Stimulated activated CD4-positive, alpha-beta T cell treated with anti-CD3 and anti-CD28 coated beads, Interleukin-1b, Interleukin-23, amount 100 ng/mL, for 48 hours (primary cell): ENCODE data around the gene LRRC4B.

Experiments used
- DNase-seq: peaks from one replicate; pipeline ENCODE4 v3.0.0-alpha.2; 2020

LRRC4B gene

GRCh38 chr19:50501568-50502475, 66.4 kb downstream of the LRRC4B start:
- DNase-seq: no peak

DNA sequence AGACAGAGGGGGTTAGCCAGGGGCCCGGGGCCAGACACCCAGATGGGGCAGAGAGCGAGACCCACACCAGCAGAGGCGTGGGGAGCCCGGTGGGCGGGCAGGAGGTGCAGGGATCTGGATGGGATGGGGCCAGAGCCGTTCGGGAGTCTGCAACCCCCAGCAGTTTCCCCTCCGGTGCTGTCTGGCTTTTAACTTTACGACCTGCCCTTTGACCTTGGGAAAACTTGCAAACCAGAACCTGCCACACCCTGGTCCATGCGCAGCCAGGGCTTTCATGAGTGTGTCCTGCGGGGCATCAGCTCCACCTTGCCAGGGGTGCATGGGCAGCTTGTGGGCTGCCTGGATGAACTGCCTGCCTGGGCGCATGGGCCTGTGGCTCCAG, 67.1 kb downstream of the LRRC4B start:
- DNase-seq: no peak

DNA sequence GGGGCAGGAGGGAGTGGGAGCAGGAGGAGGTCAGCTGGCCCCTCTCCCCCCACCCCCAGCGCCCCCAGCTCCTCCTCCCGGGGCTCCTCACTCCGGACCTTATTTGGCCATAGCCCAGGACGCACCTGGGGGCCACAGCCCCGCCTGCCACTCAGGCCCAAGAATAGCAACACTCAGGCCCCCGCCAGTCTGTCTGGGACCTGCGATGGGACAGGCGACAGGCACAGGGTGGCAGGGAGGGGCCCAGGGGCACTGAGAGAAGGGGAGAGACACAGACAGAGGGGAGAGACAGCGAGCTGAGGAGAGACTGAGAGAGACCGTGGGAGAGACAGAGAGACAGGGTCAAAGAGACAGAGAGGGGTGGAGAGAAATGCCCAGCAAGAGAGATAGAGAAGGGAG, 67.5 kb downstream of the LRRC4B start:
- no peak for DNase-seq

DNA sequence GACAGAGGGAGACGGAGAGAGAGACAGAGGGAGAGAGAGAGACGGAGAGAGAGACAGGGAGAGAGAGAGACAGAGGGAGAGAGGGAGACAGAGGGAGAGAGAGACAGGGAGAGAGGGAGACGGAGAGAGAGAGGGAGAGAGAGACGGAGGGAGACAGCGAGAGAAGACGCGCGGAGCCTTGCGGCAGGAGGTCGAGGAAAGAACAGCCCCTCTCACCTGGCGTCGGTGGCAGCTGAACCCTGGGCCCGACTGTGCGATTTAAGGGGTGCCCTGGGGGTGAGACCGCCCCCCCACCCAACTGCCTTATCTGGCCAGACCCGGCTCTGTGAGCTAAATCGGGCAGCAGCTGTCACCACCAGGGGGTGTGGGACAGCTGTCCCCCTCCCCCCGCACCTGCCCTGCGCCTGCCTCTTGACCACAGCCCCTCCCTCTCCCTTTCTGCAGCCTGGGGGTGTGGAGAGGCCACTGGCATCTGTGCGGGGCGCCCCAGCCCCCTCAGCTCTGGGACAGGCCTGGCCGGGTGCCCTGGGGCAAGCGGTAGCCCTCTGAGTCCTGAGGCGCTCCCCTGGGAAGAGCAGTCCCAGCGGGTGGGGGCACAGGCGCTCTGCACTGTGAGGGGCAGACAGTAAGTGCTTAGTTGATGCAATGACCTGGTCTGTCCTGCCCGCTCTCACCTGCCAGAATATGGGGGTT, 68.0 kb downstream of the LRRC4B start:
- no peak for DNase-seq

GRCh38 chr19:50498219-50499056, 69.8 kb downstream of the LRRC4B start:
- no peak for DNase-seq

- DNase-seq: no peak
These were observed 71.2 kb downstream of the LRRC4B start for GRCh38 chr19:50497022-50497405.

- DNase-seq: no peak
These were observed 71.8 kb downstream of the LRRC4B start for GRCh38 chr19:50496189-50497021.

DNA sequence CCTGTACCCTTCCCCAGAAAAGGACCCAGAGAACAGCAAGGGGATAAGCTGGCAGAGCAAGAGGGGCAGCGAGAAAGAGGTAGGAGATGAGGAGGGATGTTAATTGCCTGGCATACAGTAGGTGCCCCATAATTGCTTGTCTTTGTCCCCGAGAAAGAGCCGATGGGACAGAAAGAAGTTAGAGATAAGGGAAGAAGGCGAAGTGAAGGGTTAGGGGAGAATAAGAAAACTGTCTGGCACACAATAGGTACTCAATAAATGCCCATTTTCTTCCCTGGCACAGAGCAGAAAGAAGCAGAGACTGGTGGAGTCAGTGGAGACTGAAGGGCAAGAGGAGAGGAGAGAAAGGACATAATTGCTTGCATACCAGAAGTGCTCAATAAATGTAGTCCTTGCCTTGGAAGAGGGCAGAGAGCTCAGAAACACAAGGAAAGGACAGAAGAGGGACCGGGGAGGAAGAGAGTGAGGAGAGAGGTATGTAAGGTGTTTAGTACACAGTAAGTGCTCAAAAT, 73.2 kb downstream of the LRRC4B start:
- DNase-seq: no peak

DNA sequence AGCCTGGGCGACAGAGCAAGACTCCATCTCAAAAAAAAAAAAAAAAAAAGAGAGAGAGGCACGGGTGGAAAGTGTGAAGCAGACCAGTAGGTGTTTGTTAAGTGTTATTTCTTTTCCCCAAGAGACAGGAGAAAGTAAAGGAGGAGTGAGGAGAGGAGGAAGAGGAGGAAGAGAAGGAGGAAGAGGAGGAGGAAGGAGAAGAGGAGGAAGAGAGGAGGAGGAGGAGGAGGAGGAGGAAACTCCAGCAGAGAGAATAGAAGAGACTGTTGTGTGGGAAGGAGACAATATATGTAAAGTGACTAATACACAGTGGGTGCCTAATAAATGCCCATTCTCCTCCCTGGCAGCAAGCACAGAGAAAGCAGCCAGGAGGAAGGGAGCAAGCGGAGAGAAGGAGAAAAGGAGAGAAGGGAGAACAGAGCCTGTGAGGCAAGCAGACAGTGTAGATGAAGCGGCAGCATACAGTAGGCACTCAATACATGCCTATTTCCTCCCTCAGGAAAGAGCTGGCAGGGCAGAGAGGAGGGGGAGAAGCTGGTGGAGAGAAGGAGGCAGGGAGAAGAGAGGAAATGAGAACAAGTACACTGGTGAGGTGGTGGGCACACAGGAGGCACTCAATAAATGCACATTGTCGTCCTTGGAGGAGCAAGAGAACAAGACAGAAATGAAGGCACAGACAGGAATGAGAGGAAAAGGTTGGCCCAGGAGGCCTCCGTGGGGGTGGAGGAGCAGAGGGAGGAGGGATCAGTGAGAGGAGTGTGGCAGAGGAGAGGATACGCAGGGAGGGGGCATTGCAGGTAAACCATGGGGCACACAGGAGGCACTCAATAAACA, 73.8 kb downstream of the LRRC4B start:
- DNase-seq: no peak

GRCh38 chr19:50493171-50493570, 75.1 kb downstream of the LRRC4B start:
- no peak for DNase-seq

- DNase-seq: peak; percentile 46
These were observed 75.8 kb downstream of the LRRC4B start for GRCh38 chr19:50492303-50493052.

DNA sequence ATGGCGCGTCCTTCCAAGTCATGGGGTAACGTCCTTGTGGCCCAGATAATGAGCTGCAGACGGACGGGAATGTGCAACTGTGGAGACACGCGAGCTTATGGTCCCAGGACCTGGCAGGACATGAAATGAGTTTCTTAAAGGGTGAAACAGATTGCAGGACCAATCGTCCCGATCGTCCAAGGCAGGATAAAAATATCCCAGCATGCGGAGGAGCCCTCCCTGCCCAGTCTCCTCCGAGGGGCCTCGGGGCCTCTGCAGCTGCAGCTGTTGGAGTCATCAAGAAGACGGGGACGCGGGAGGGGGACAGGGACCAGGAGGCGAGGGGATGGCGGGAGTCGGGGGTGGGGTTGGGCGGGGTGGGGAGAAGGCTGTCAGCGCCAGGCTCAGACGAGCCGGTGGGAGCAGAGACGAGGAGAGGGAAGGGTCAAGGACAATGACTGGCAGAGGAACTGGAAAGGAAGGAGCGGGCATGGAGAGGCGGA, 77.2 kb downstream of the LRRC4B start:
- no peak for DNase-seq

- no peak for DNase-seq
These were observed 77.8 kb downstream of the LRRC4B start for GRCh38 chr19:50490411-50490811.

DNA sequence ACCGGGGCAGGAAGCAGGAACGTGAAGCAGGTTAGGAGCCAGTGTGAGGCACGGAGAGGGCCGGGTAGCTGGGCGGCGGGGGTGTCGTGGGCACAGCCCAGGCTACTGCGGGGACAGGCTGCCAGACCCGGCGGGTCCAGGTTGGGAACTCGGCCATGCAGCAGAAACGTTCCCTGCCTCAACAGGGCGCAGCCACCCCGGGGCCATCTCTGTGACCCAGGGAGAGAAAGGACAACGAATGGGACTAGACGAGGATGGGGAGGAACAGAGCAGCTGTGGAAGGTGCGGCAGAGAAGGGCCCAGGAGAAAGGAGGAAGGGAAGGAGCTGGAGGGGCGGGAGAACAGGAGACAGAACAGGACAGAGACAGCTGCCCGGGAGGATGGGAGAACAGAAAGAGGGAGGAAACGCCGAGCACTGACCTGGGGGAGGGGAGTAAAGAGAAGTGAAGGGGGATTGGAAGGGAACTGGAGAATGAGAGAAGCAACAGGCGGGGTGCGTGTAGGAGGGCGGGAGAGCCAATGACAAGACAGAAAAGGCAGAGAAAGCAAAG, 78.7 kb downstream of the LRRC4B start:
- no peak for DNase-seq

- DNase-seq: no peak
These were observed 79.6 kb downstream of the LRRC4B start for GRCh38 chr19:50488389-50489194.

DNA sequence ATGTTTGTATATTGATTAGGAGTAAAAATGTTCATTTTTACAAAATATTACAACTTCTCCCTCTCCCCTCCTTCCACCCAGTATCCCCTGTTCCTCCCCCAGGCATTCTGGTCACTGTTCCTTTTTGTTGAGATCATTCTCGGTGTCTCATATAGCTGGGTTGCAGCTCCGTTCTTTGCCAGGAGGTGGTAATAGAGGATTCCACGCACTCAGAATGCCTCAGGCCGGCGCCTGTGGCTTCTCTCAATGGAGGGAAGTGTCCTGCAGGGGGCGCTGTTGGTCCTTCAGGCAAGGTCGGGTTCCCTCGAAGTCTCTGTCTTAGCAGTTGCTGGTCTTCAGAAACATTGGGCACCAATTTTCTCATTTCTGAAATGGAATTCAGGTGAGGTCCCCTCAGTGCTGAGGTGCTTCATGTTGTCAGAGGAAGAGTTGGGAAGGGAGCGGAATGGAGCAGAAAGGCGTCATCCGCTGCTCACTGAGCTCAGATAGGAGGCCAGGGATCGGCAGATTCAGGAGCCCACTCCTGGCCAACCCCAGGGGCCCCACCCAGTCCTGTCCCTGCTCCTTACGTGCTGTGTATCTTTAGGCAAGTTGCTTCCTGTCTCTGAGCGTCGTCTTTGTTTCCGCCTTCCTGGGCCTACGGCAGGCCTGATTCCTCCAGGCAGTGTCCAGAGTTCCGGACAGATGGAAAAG, 81.3 kb downstream of the LRRC4B start:
- peak; percentile 84 for DNase-seq

DNA sequence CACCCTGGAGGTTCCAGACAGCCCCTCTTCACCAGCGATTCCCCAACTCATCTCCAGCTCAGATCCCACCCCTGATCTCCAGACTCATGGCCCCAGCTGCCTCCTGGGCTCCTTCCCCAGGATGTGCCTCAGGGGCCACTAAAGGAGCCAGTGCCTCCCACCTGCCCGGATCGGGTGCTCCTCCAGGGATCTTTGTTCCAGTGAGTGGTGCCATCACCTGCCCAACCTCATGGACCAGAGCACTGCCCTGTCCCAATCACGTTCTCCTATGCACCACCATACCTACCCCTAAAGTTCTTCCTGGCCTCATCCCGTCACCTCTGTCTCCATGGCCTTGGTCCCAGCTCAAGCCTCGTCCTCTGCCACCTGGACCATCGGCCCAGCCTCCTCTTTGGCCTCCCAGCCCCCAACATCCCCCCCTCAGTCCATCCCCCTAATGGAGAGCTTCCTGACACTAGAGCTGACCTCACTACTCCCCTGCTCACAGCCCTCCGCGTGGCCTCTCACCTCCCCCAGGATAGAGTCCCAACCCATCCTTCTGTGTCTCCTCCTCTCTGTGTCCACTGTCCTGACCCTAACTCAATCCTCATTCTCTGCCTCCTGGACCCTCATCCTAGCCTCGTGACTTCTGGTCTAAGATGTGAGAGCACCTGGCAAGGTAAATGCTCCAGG, 82.8 kb downstream of the LRRC4B start:
- no peak for DNase-seq

DNA sequence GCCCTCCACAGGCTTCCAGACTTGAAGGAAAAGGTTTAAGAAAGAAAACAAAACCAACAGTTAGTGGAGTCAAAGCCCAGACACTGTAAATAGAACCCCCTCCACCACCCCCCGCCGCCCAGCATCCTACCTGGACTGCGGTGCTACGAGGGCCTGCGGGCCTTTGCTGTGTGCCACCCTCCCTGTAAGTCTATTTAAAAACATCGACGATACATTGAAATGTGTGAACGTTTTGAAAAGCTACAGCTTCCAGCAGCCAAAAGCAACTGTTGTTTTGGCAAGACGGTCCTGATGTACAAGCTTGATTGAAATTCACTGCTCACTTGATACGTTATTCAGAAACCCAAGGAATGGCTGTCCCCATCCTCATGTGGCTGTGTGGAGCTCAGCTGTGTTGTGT, 85.3 kb downstream of the LRRC4B start:
- no peak for DNase-seq
